Activated T-cell treated with anti-CD3 and anti-CD28 coated beads for 48 hours (primary cell): ENCODE results near the gene C20orf204.
"Not testable (repeated sequence)": the region's sequence is repeated elsewhere in the genome, so short reads cannot be mapped to it uniquely, and the experiment has no call there.

Experiments
- DNase-seq: peaks from one replicate; pipeline ENCODE4 v3.0.0-alpha.2; 2020; ENCODE audit warnings: low read depth

The C20orf204 gene

DNA sequence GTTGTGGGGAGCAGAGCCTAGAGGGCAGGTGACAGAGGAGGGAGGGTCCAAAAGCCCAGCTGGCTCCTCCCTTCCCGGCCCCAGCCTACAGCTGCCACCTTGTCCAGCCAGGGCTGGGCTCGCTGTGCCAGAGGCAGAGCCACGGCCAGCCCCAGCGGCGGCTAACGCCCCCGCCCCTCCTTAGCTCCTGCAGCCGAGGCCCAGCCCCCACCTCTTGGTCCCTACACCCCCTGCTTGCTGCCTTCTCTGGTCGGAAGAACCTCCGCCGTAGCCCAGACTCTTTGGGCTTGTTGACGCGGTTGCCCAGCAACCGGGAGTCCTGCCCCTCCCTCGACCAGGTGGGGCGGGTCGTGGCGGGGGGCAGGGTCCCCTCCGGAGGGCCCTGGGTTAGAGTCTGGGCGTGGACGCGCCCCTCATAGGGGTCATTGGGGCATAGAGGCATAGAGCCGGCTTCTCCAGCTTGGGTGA is 48.7 kb downstream of the C20orf204 start:
- DNase-seq, result no peak

DNA sequence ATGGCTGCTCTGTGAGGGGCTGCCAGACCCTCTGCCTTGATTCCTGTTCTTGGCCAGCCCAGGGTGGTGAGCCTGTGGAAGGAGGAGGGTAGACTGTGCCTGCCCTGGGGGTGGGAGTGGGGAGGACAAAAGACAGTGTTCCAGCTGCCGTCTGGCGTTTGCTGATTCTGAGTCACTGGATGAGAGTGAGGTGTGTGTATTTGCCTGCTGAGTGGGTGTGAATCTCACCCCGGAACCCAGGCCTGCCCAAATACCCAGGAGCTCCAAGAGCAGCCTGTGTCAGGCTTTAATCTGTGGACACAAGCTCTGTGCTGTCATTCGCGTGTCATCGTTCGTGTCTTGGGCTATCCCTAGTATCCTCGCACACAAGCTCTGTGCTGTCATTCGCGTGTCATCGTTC is 50.8 kb downstream of the C20orf204 start:
- no peak for DNase-seq

DNA sequence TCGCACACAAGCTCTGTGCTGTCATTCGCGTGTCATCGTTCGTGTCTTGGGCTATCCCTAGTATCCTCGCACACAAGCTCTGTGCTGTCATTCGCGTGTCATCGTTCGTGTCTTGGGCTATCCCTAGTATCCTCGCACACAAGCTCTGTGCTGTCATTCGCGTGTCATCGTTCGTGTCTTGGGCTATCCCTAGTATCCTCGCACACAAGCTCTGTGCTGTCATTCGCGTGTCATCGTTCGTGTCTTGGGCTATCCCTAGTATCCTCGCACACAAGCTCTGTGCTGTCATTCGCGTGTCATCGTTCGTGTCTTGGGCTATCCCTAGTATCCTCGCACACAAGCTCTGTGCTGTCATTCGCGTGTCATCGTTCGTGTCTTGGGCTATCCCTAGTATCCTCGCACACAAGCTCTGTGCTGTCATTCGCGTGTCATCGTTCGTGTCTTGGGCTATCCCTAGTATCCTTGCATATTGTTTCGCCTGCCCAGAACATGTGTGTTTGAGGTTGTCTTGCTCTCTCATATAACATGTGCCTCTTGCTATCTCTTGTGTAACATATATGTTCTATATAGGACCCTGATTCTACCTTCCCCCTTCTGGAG is 51.3 kb downstream of the C20orf204 start:
- DNase-seq, result not testable (repeated sequence)

DNA sequence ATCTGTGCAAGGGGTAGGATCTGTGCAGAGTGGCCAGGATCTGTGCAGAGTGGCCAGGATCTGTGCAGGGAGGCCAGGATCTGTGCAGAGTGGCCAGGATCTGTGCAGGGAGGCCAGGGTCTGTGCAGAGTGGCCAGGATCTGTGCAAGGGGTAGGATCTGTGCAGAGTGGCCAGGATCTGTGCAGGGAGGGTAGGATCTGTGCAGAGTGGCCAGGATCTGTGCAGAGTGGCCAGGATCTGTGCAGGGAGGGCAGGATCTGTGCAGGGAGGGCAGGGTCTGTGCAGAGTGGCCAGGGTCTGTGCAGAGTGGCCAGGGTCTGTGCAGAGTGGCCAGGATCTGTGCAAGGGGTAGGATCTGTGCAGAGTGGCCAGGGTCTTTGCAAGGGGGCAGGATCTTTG is 52.6 kb downstream of the C20orf204 start:
- DNase-seq, result not testable (repeated sequence)
